Measurements from ENCODE around the gene SDCCAG8.

Gene SDCCAG8

GRCh38 chr1:243311809-243312208 is 56.0 kb downstream of the SDCCAG8 start:
- Histone ChIP-seq H3K9me3 (ENCODE audit: control insufficient read depth in 2 of 2, low read length in 2 of 2) (no peaks in the 10 kb centered on the region), H3K27ac (ENCODE audit: low read length) (no peak overlapping the region), H3K9ac (ENCODE audit: low read length in 2 of 2) (no peak overlapping the region), H3K4me1 (ENCODE audit: control insufficient read depth, insufficient read depth, low read length) (no peaks in the 10 kb centered on the region), H3K4me3 (ENCODE audit: low read length in 2 of 2) (no peak overlapping the region), H3K36me3 (ENCODE audit: control insufficient read depth in 2 of 2, insufficient read depth in 2 of 2, low read length in 2 of 2) (peaks cover 4 to 9% of the 10 kb centered on the region in 2 donors), H3K27me3 (ENCODE audit: control insufficient read depth in 1 of 2, insufficient read depth in 2 of 2, low read length in 2 of 2) (no peaks in the 10 kb centered on the region)

- no peak overlapping the region for H3K27ac ChIP-seq (ENCODE audit: low read length)
- no peak overlapping the region for H3K4me3 ChIP-seq (ENCODE audit: low read length in 2 of 2)
- H3K9ac ChIP-seq (ENCODE audit: low read length in 2 of 2), result no peak overlapping the region
- no peaks in the 10 kb centered on the region for H3K9me3 ChIP-seq (ENCODE audit: control insufficient read depth in 2 of 2, low read length in 2 of 2)
- no peaks in the 10 kb centered on the region for H3K4me1 ChIP-seq (ENCODE audit: control insufficient read depth, insufficient read depth, low read length)
- peaks cover 2 to 9% of the 10 kb centered on the region in 2 donors for H3K36me3 ChIP-seq (ENCODE audit: control insufficient read depth in 2 of 2, insufficient read depth in 2 of 2, low read length in 2 of 2)
- H3K27me3 ChIP-seq (ENCODE audit: control insufficient read depth in 1 of 2, insufficient read depth in 2 of 2, low read length in 2 of 2), result no peaks in the 10 kb centered on the region
Observed at GRCh38 chr1:243312952-243313634, 57.3 kb downstream of the SDCCAG8 start.

GRCh38 chr1:243313635-243314536 is 58.0 kb downstream of the SDCCAG8 start:
- Histone ChIP-seq H3K27me3 (ENCODE audit: control insufficient read depth in 1 of 2, insufficient read depth in 2 of 2, low read length in 2 of 2) (no peaks in the 10 kb centered on the region), H3K9ac (ENCODE audit: low read length in 2 of 2) (no peak overlapping the region), H3K36me3 (ENCODE audit: control insufficient read depth in 2 of 2, insufficient read depth in 2 of 2, low read length in 2 of 2) (peaks cover 3 to 4% of the 10 kb centered on the region in 2 donors), H3K9me3 (ENCODE audit: control insufficient read depth in 2 of 2, low read length in 2 of 2) (no peaks in the 10 kb centered on the region), H3K4me1 (ENCODE audit: control insufficient read depth, insufficient read depth, low read length) (no peaks in the 10 kb centered on the region), H3K4me3 (ENCODE audit: low read length in 2 of 2) (no peak overlapping the region), H3K27ac (ENCODE audit: low read length) (no peak overlapping the region)

- Histone ChIP-seq H3K9ac (ENCODE audit: low read length in 2 of 2) (no peak overlapping the region), H3K9me3 (ENCODE audit: control insufficient read depth in 2 of 2, low read length in 2 of 2) (no peaks in the 10 kb centered on the region), H3K27ac (ENCODE audit: low read length) (no peak overlapping the region), H3K36me3 (ENCODE audit: control insufficient read depth in 2 of 2, insufficient read depth in 2 of 2, low read length in 2 of 2) (peaks cover 4 to 5% of the 10 kb centered on the region in 2 donors), H3K27me3 (ENCODE audit: control insufficient read depth in 1 of 2, insufficient read depth in 2 of 2, low read length in 2 of 2) (no peaks in the 10 kb centered on the region), H3K4me3 (ENCODE audit: low read length in 2 of 2) (no peak overlapping the region), H3K4me1 (ENCODE audit: control insufficient read depth, insufficient read depth, low read length) (no peaks in the 10 kb centered on the region)
Observed at GRCh38 chr1:243315455-243315854, 59.6 kb downstream of the SDCCAG8 start.

- H3K4me3 ChIP-seq (ENCODE audit: low read length in 2 of 2), result no peak overlapping the region
- no peak overlapping the region for H3K9ac ChIP-seq (ENCODE audit: low read length in 2 of 2)
- H3K27ac ChIP-seq (ENCODE audit: low read length), result no peak overlapping the region
- H3K36me3 ChIP-seq (ENCODE audit: control insufficient read depth in 2 of 2, insufficient read depth in 2 of 2, low read length in 2 of 2), result peaks cover 4 to 5% of the 10 kb centered on the region in 2 donors
- no peaks in the 10 kb centered on the region for H3K4me1 ChIP-seq (ENCODE audit: control insufficient read depth, insufficient read depth, low read length)
- H3K9me3 ChIP-seq (ENCODE audit: control insufficient read depth in 2 of 2, low read length in 2 of 2), result no peaks in the 10 kb centered on the region
- no peaks in the 10 kb centered on the region for H3K27me3 ChIP-seq (ENCODE audit: control insufficient read depth in 1 of 2, insufficient read depth in 2 of 2, low read length in 2 of 2)
Observed at GRCh38 chr1:243315893-243316292, 60.1 kb downstream of the SDCCAG8 start.

- Histone ChIP-seq H3K27ac (ENCODE audit: low read length) (no peak overlapping the region), H3K4me3 (ENCODE audit: low read length in 2 of 2) (no peak overlapping the region), H3K4me1 (ENCODE audit: control insufficient read depth, insufficient read depth, low read length) (no peaks in the 10 kb centered on the region), H3K9ac (ENCODE audit: low read length in 2 of 2) (no peak overlapping the region), H3K9me3 (ENCODE audit: control insufficient read depth in 2 of 2, low read length in 2 of 2) (no peaks in the 10 kb centered on the region), H3K36me3 (ENCODE audit: control insufficient read depth in 2 of 2, insufficient read depth in 2 of 2, low read length in 2 of 2) (peaks cover 4 to 5% of the 10 kb centered on the region in 2 donors), H3K27me3 (ENCODE audit: control insufficient read depth in 1 of 2, insufficient read depth in 2 of 2, low read length in 2 of 2) (no peaks in the 10 kb centered on the region)
Observed at GRCh38 chr1:243316366-243316989, 60.6 kb downstream of the SDCCAG8 start.

- H3K4me1 ChIP-seq (ENCODE audit: control insufficient read depth, insufficient read depth, low read length), result no peaks in the 10 kb centered on the region
- H3K4me3 ChIP-seq (ENCODE audit: low read length in 2 of 2), result no peak overlapping the region
- no peak overlapping the region for H3K9ac ChIP-seq (ENCODE audit: low read length in 2 of 2)
- H3K36me3 ChIP-seq (ENCODE audit: control insufficient read depth in 2 of 2, insufficient read depth in 2 of 2, low read length in 2 of 2), result peaks cover 4 to 5% of the 10 kb centered on the region in 2 donors
- H3K27me3 ChIP-seq (ENCODE audit: control insufficient read depth in 1 of 2, insufficient read depth in 2 of 2, low read length in 2 of 2), result no peaks in the 10 kb centered on the region
- H3K9me3 ChIP-seq (ENCODE audit: control insufficient read depth in 2 of 2, low read length in 2 of 2), result no peaks in the 10 kb centered on the region
- H3K27ac ChIP-seq (ENCODE audit: low read length), result no peak overlapping the region
Observed at GRCh38 chr1:243320224-243320623, 64.4 kb downstream of the SDCCAG8 start.

GRCh38 chr1:243322326-243322725 is 66.5 kb downstream of the SDCCAG8 start:
- no peaks in the 10 kb centered on the region for H3K9me3 ChIP-seq (ENCODE audit: control insufficient read depth in 2 of 2, low read length in 2 of 2)
- no peaks in the 10 kb centered on the region for H3K27me3 ChIP-seq (ENCODE audit: control insufficient read depth in 1 of 2, insufficient read depth in 2 of 2, low read length in 2 of 2)
- H3K36me3 ChIP-seq (ENCODE audit: control insufficient read depth in 2 of 2, insufficient read depth in 2 of 2, low read length in 2 of 2), result peaks cover 3 to 5% of the 10 kb centered on the region in 2 donors
- no peak overlapping the region for H3K9ac ChIP-seq (ENCODE audit: low read length in 2 of 2)
- no peak overlapping the region for H3K4me3 ChIP-seq (ENCODE audit: low read length in 2 of 2)
- no peak overlapping the region for H3K27ac ChIP-seq (ENCODE audit: low read length)
- H3K4me1 ChIP-seq (ENCODE audit: control insufficient read depth, insufficient read depth, low read length), result no peaks in the 10 kb centered on the region

GRCh38 chr1:243323491-243323890 is 67.7 kb downstream of the SDCCAG8 start:
- Histone ChIP-seq H3K4me1 (ENCODE audit: control insufficient read depth, insufficient read depth, low read length) (no peaks in the 10 kb centered on the region), H3K36me3 (ENCODE audit: control insufficient read depth in 2 of 2, insufficient read depth in 2 of 2, low read length in 2 of 2) (peaks cover 0 to 3% of the 10 kb centered on the region in 2 donors), H3K9ac (ENCODE audit: low read length in 2 of 2) (no peak overlapping the region), H3K27me3 (ENCODE audit: control insufficient read depth in 1 of 2, insufficient read depth in 2 of 2, low read length in 2 of 2) (no peaks in the 10 kb centered on the region), H3K27ac (ENCODE audit: low read length) (no peak overlapping the region), H3K4me3 (ENCODE audit: low read length in 2 of 2) (no peak overlapping the region), H3K9me3 (ENCODE audit: control insufficient read depth in 2 of 2, low read length in 2 of 2) (no peaks in the 10 kb centered on the region)

GRCh38 chr1:243325305-243325890 is 69.6 kb downstream of the SDCCAG8 start:
- H3K9me3 ChIP-seq (ENCODE audit: control insufficient read depth in 2 of 2, low read length in 2 of 2), result no peaks in the 10 kb centered on the region
- H3K27ac ChIP-seq (ENCODE audit: low read length), result no peak overlapping the region
- no peaks in the 10 kb centered on the region for H3K36me3 ChIP-seq (ENCODE audit: control insufficient read depth in 2 of 2, insufficient read depth in 2 of 2, low read length in 2 of 2)
- H3K4me3 ChIP-seq (ENCODE audit: low read length in 2 of 2), result no peak overlapping the region
- H3K27me3 ChIP-seq (ENCODE audit: control insufficient read depth in 1 of 2, insufficient read depth in 2 of 2, low read length in 2 of 2), result no peaks in the 10 kb centered on the region
- H3K4me1 ChIP-seq (ENCODE audit: control insufficient read depth, insufficient read depth, low read length), result no peaks in the 10 kb centered on the region
- H3K9ac ChIP-seq (ENCODE audit: low read length in 2 of 2), result no peak overlapping the region

Data from stomach smooth muscle (tissue), 2 donors.